Brain microvascular endothelial cell (primary cell): ENCODE results near the gene THRB.

Experiments
- DNase-seq: peaks from one replicate; pipeline ENCODE4 v3.0.0-alpha.2; 2020
- H3K27ac ChIP-seq: fragments of 250-450 bp; sonication (Bioruptor Pico); 2 replicates; pipeline ENCODE4 v1.5.1; 2020; ENCODE audit warnings: mild to moderate bottlenecking, moderate library complexity
- H3K27me3 ChIP-seq: fragments of 250-450 bp; sonication (Bioruptor Pico); replicated peaks from 2 replicates; pipeline ENCODE4 v1.5.1; 2020; ENCODE audit warnings: mild to moderate bottlenecking
- H3K36me3 ChIP-seq: fragments of 250-450 bp; sonication (Bioruptor Pico); replicated peaks from 2 replicates; pipeline ENCODE4 v1.5.1; 2020; ENCODE audit warnings: mild to moderate bottlenecking
- H3K4me3 ChIP-seq: 2 replicates; pipeline ENCODE4 v1.5.1; 2011; ENCODE audit warnings: low read depth, mild to moderate bottlenecking, control low read depth, low read length, moderate library complexity
- CTCF ChIP-seq: IDR thresholded peaks from 2 replicates; pipeline ENCODE4 v1.5.1; 2011; ENCODE audit warnings: low read depth, mild to moderate bottlenecking, moderate library complexity, low read length, control low read depth, inconsistent platforms; ENCODE audit errors: missing control alignments
- in situ Hi-C: cut with HindIII; loops from 2 replicates; pipeline ENCODE4 v1.10.0; 2017; ENCODE audit warnings: low sequenced_read_pairs, low pct_ligation_motif_present

The THRB gene

GRCh38 chr3:24388611-24389010 is 106.0 kb downstream of the THRB start:
- no peaks in the 10 kb centered on the region for H3K36me3 ChIP-seq
- in situ Hi-C loops: no loop called here
- DNase-seq: no peak
- TF ChIP-seq CTCF: no peak
- H3K27me3 ChIP-seq: no peaks in the 10 kb centered on the region
- no peak overlapping the region for H3K27ac ChIP-seq
- no peak overlapping the region for H3K4me3 ChIP-seq

- TF ChIP-seq CTCF: no peak
- DNase-seq: no peak
- no peak overlapping the region for H3K4me3 ChIP-seq
- in situ Hi-C loops: no loop called here
- H3K27ac ChIP-seq: no peak overlapping the region
- H3K36me3 ChIP-seq: no peaks in the 10 kb centered on the region
- H3K27me3 ChIP-seq: no peaks in the 10 kb centered on the region
Observed at GRCh38 chr3:24388159-24388558, 106.5 kb downstream of the THRB start.

- H3K27me3 ChIP-seq: no peaks in the 10 kb centered on the region
- DNase-seq: peak; percentile 29
- H3K36me3 ChIP-seq: no peaks in the 10 kb centered on the region
- in situ Hi-C loops: no loop called here
- H3K27ac ChIP-seq: no peak overlapping the region
- TF ChIP-seq CTCF: no peak
- H3K4me3 ChIP-seq: no peak overlapping the region
Observed at GRCh38 chr3:24387493-24387892, 107.2 kb downstream of the THRB start.

GRCh38 chr3:24387000-24387399 is 107.7 kb downstream of the THRB start:
- DNase-seq: peak; percentile 14
- in situ Hi-C loops: no loop called here
- Histone ChIP-seq H3K4me3 (no peak overlapping the region), H3K27ac (no peak overlapping the region), H3K27me3 (no peaks in the 10 kb centered on the region), H3K36me3 (no peaks in the 10 kb centered on the region)
- TF ChIP-seq CTCF: no peak

GRCh38 chr3:24386458-24386857 is 108.2 kb downstream of the THRB start:
- Histone ChIP-seq H3K27ac (no peak overlapping the region), H3K27me3 (no peaks in the 10 kb centered on the region), H3K4me3 (no peak overlapping the region), H3K36me3 (no peaks in the 10 kb centered on the region)
- in situ Hi-C loops: no loop called here
- DNase-seq: no peak
- TF ChIP-seq CTCF: no peak

- Histone ChIP-seq H3K36me3 (no peaks in the 10 kb centered on the region), H3K27me3 (no peaks in the 10 kb centered on the region), H3K27ac (no peak overlapping the region), H3K4me3 (no peak overlapping the region)
- no peak for TF ChIP-seq CTCF
- DNase-seq: no peak
- in situ Hi-C loops: no loop called here
Observed at GRCh38 chr3:24385012-24385615, 109.5 kb downstream of the THRB start.
